Measurements from ENCODE around the gene MTHFD2L.
"Not testable (repeated sequence)": the region's sequence is repeated elsewhere in the genome, so short reads cannot be mapped to it uniquely, and the experiment has no call there.

The MTHFD2L gene

DNA sequence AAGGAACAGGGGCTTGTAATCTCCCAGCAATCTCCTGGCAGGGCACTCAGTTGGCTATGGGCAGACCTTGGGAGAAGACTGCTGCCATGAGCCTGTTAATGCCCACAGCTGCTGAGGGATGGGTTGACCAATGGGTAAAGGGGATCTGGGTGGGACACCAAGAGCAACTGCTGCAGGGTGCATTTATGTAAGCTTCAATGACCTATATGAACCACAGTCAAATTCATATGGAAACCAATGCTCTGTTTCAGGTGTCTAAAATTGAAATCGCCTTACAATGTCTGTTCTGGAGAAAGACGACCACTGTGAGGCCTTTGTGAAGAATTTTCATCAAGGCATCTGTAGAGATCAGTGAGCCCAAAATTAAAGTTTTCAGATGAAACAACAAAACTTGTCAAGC, 156.4 kb downstream of the MTHFD2L start:
- DNase-seq: no peak

DNA sequence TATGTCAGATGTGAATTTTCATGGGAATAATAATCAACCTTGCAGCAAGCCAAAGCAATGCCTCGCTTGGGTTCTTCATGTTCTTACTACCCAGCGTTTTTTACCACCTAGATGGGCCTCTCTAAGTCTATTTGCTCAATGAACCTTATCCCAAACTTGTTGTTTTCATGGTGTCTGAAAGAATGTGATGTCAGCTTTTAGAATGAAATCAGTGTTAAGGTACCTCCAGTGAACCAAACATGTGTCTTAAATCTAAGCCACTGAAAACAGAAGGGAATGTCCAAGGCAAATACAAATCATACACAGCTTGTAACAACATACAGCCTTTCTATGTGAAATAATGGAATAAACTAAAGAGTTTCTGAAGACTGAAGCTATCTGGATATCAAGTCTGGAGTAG, 157.0 kb downstream of the MTHFD2L start:
- no peak for DNase-seq

- no peak for DNase-seq
Measured at GRCh38 chr4:74315376-74315775, 157.5 kb downstream of the MTHFD2L start.

GRCh38 chr4:74316397-74316796, 158.5 kb downstream of the MTHFD2L start:
- no peak for DNase-seq

DNA sequence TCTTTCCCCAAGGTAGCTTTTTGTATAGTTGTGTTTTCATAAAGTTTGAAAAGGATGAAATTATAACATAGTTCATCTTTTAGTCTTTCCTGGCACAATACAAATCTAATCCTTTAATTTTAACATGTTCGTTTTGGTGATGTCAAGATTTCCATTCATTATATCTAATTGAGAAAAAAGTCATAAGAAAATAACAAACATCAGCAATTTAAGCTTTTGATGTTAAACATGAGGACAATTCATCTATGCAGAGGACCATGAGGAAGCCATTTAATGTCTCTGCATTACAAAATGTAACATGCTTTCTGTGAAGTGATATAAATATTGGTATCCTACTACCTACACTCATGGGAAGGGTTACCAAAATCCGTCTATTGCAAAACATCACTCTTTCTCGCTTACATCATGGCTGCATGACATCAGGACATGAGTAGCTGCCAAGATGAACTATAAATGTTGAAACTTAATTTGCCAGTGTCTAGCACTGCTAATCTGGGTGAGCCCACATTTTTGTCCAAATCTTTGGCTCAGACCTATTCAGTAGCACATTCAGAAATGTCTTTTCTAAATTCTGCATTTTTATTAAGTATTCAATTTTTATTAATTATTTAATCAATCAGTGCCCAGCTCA, 159.8 kb downstream of the MTHFD2L start:
- no peak for DNase-seq

DNA sequence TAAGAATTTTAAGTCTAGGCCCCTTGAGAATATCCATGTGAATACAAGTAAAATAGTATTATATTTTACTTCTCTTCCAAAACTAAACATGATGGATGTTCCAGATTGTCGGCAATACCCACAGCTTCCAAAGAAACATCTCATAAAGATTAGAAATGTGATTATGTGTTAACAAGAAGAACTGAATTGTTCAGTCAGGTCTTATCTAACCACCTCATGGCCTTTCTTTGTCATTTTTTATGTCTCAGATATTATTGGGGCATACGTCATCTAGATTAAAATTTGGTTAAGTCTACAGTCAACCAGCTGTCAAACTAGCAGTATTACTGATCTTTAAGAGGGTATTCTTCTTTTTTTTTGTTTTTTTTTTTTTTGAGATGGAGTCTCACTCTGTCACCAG, 160.4 kb downstream of the MTHFD2L start:
- DNase-seq: no peak

- DNase-seq: no peak
Measured at GRCh38 chr4:74319470-74319869, 161.6 kb downstream of the MTHFD2L start.

GRCh38 chr4:74320559-74321118, 162.7 kb downstream of the MTHFD2L start:
- DNase-seq: peak; percentile 4 to 61

DNA sequence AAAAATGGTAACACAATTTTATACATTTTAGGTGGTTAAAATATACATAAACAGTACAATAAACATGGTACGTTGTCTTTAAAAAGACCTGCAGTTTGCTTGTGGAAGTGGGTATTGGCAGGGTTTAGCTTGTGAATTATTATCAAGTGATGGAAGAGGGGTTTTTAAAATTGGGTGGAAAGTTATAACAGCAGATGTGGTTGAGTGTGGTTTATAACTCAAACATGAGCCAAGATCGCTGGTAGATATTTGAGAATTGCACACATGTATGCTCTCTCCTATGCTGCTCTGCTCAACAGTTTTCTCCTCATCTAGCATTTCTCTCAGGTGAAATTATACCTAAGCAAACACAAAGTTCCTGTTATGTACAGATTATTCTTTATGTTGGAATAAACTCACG, 164.4 kb downstream of the MTHFD2L start:
- DNase-seq: no peak

- DNase-seq: no peak
Measured at GRCh38 chr4:74323663-74324062, 165.7 kb downstream of the MTHFD2L start.

GRCh38 chr4:74324262-74324661, 166.3 kb downstream of the MTHFD2L start:
- DNase-seq: no peak

GRCh38 chr4:74325886-74326285, 168.0 kb downstream of the MTHFD2L start:
- no peak for DNase-seq

GRCh38 chr4:74327762-74328161, 169.8 kb downstream of the MTHFD2L start:
- DNase-seq: no peak

DNA sequence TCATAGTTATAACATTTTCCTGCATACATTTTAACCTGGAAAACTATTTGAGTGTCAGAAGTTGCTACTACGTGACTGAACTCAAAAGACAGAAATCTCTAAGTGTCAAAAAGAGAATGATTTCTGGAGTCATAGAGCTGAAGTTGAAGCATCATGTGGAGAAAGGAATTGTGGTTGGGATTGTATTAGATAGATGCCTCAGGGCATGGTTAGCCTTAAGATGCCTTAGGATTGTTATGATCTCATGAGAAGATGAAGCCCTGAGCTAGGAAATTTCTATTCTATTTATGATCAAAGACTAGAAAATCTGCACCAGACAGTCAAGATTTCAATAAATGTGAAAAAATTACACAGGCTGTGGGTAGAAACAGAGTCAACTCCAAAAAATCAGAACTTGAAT, 170.6 kb downstream of the MTHFD2L start:
- DNase-seq: no peak

DNA sequence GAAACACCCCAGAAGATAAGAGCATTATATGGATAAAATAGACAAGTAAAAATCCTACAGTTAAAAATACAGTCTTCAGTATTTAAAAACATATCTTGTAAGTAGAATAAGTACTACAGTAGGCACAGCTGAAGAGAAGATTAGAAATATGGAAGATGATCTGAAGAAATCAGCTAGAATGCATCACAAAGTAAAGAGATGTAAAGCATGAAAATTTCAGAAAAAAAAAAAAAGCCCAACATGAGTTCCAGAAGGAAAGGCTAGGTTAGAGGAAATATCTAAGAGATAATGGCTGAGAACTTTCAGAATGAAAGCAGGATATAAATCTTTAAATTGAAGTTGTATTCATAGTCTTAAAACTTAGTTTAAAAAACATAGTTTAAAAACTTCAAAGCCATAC, 171.4 kb downstream of the MTHFD2L start:
- DNase-seq: no peak

DNA sequence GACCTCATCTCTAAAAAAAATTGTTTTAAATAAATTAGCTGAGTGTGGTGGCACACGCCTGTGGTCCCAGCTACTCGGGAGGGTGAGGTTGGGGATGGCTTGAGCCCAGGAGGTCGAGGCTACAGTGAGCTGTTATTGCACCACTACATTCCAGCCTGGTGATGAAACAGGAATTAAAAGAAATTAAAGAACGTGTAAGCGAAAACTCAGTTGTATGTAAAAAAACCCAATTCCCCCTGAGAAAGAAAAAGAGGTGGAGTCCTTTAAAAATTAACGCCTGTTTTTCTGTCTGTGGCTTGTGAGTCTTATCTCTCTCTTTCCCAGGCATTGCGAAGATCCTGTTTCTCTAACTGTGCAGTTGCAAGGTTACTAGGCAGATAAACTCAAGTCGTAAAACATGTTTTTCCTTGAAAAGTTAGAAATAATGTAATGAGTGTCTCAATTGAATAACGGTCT, 172.4 kb downstream of the MTHFD2L start:
- no peak for DNase-seq

DNA sequence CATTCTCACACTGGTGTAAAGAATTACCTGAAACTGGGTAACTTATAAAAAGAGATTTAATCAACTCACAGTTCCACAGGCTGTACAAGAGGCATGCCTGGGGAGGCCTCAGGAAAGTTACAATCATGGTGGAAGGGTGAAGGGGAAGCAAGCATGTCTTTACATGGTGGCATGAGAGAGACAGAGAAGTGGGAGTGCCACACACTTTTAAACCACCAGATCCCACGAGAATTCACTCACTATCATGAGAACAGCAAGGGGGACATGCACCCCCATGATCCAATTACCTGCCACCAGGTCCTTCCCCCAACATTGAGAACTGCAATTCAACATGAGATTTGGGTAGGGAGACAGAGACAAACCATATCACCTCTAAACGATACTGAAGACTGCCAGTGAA, 173.3 kb downstream of the MTHFD2L start:
- no peak for DNase-seq

GRCh38 chr4:74331944-74332343, 174.0 kb downstream of the MTHFD2L start:
- DNase-seq: no peak

DNA sequence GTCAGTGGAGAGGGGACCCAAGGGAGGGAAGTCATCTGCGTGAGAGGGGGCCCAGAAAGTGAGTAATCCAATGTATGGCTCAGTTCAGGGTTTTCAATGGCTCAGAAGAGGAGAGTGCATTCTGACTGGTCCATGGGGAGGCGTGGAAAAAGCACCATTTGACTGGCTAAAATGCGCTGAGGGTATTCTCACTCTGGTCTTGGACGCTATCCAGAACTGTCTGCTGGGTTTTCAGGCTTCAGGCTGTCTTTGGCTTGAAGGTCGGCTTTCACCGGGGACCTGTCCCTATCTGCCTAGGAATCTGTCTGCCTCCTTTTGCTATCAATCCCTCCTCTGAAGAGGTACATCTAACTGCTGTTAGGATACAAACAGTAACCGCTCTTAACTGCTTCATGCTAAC, 176.7 kb downstream of the MTHFD2L start:
- DNase-seq: no peak

DNA sequence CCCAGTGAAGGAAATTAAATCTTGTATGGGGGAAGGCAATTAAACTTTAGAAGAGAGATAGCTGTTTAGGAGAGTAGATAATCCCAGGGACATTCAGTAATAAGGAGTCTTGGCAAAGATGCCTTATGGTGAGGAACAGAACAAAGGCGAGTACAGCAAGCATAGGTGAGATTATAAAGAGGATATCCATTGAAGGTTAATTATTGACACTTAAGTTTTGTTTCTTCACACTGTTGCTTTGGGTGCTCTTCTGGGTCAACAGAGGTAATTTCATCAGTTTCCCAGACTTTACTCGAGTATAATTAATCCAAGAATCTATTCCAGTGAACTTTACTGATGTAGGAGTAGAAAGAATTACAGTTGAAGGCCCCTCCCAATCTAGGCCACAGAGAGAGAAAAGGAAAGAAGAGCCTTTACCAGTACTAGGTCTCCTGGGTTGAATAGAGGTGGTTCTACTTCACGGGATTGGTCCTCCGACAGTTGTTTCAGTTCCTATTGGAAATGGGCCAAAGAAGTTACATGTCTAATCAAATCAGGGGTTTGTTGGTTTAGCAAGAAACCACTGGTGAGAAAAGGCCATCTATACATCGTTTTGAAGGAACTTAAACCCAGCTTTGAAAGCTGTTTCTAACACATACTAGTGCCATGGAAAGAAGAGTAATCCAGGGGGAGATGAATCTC, 177.6 kb downstream of the MTHFD2L start:
- DNase-seq: no peak

DNA sequence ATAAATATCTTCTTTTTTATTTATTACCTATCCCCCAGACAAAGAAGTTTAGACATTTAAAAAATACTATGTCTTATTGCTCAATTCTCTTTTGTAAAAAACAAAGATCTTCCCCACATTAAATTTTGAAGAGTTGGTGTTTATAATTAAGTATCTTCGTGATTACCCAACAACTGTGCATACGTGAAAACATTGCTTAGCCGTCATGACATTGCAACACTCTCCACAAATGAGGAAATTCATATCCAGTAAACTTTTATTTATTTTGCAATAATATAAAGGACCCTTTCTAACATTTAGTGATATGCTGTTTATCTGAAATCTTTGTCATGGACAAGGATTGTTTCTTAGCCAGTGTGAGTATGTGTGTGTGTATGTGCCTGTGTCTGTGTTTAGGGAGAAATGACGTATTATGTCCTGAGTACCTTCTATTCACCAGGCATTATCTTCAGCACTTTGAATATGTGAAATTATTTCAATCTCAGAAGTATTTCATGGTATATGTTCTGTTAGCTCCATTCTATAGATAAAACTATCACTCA, 180.9 kb downstream of the MTHFD2L start:
- DNase-seq: no peak

DNA sequence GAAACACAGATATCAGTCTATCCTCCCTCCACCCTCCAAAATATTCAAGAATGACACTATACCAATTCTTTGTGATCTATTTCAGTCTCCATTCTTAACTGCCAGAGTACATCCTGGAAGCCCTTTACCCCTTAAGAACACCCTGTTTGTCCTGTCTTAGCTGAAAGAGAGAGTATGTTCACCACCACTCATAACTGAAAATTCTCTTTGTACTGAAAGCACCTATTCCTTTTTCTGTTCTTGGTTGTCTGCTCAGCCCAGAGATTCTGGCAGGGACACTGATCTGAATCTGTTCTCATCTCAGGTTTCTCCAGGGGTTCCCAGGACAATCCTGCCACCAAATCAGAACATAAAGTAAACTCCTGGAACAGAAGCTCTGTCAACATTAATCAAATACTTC, 181.6 kb downstream of the MTHFD2L start:
- DNase-seq: no peak

- DNase-seq: not testable (repeated sequence)
Measured at GRCh38 chr4:74340421-74340820, 182.5 kb downstream of the MTHFD2L start.

DNA sequence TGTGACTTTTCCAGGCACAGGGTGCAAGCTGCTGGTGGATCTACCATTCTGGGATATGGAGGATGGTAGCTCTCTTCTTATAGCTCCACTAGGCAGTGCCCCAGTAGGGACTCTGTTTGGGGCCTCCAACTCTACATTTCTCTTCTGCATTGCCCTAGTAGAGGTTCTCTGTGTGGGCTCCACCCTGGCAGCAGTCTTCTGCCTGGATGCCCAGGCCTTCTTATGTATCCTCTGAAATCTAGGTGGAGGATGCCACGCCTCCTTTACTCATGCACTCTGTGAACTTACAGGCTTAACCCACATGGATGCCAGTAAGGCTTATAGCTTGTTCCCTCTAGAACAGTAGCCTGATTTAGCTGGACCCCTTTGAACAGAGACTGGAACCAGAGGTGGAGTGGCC, 186.1 kb downstream of the MTHFD2L start:
- DNase-seq: no peak

All from stimulated activated CD4-positive, alpha-beta T cell treated with anti-CD3 and anti-CD28 coated beads, Interleukin-4, amount 100 ng/mL, for 4 hours (primary cell).